ENCODE results near the gene LMAN2.

- TF ChIP-seq CTCF (IDR thresholded peaks at IDR 0.05) (no peak), POLR2AphosphoS5 (IDR thresholded peaks at IDR 0.05; ENCODE audit: insufficient read depth in 1 of 2, low read depth in 1 of 2) (no peak)
These were observed 12.9 kb upstream of the LMAN2 start for GRCh38 chr5:177364159-177364962.
